Transverse colon (tissue), 4 donors: Measurements from ENCODE around the gene CCNDBP1.

Source experiments
- CTCF ChIP-seq, 5 experiments: fragments of 200-600 bp in 3 of 5; fragments of 450-650 bp in 2 of 5; sonication (generic) in 3 of 5; IDR thresholded peaks; 1 replicate in 2 of 5; 2 replicates in 3 of 5; pipeline ENCODE4 v1.5.1; 2016 to 2017; ENCODE audit warnings: antibody characterized with exemption in 5 of 5, inconsistent platforms in 3 of 5, mild to moderate bottlenecking in 2 of 5, moderate library complexity in 1 of 5
- EP300 ChIP-seq: sonication (generic); formaldehyde crosslinking; IDR thresholded peaks from one replicate; pipeline ENCODE4 v1.6.1; 2017; ENCODE audit warnings: antibody characterized with exemption, low read depth
- POLR2A ChIP-seq: fragments of 450-650 bp; IDR thresholded peaks from one replicate; pipeline ENCODE4 v1.6.1; 2016; ENCODE audit warnings: antibody characterized with exemption, mild to moderate bottlenecking, moderate library complexity
- POLR2AphosphoS5 ChIP-seq, 3 donors: sonication (generic); formaldehyde crosslinking; IDR thresholded peaks; one replicate each; pipeline ENCODE4 v1.6.1; 2016; ENCODE audit warnings: antibody characterized with exemption in 3 of 3

GRCh38 chr15:43207024-43207423, 21.8 kb downstream of the CCNDBP1 start:
- TF ChIP-seq CTCF (IDR thresholded peaks at IDR 0.05), result no peak
- no peak for TF ChIP-seq POLR2AphosphoS5 (IDR thresholded peaks at IDR 0.05)
- TF ChIP-seq POLR2A, result no peak
- TF ChIP-seq EP300, result no peak
